ENCODE results near the gene NFATC2IP. TPM values are rescaled to one million over a fixed set of nuclear protein-coding genes. Genes with fewer than 3 reads are reported as not detected.

NFATC2IP gene
- total and polyA plus RNA-seq, 9 of the 15 experiments (the other 6 are each of a cell fraction or from before 2014, with no cell fraction given) = 15.6 to 106 (median 46.9) TPM

DNA sequence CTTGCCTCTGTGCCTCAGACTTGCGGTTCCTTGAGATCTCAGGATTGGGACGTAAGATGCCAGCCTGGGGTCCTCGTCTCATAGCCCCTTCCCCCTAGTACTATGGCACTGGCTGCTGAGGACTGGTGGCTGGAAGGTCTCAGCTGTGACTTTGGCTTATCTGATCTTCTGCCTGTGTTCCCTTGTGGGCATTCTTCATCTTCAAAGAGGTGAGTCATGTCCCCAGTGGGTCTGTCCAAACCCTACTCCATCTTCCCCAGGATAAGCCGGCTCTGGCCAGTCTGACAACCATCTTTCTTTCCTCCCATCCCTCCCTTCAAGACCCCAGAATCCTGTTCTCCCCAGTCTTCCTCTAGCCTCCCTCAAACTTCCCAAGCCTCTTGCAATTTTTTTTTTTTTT, 15.4 kb upstream of the NFATC2IP start (continued):
- TF ChIP-seq, protein P1, sequence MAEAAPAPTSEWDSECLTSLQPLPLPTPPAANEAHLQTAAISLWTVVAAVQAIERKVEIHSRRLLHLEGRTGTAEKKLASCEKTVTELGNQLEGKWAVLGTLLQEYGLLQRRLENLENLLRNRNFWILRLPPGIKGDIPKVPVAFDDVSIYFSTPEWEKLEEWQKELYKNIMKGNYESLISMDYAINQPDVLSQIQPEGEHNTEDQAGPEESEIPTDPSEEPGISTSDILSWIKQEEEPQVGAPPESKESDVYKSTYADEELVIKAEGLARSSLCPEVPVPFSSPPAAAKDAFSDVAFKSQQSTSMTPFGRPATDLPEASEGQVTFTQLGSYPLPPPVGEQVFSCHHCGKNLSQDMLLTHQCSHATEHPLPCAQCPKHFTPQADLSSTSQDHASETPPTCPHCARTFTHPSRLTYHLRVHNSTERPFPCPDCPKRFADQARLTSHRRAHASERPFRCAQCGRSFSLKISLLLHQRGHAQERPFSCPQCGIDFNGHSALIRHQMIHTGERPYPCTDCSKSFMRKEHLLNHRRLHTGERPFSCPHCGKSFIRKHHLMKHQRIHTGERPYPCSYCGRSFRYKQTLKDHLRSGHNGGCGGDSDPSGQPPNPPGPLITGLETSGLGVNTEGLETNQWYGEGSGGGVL (CRISPR knock-in tag; IDR thresholded peaks at IDR 0.05) = no peak
- no peak for TF ChIP-seq U2AF2 (optimal IDR thresholded peaks at IDR 0.05; ENCODE audit: low read depth, low read length)
- TF ChIP-seq KHSRP (IDR thresholded peaks at IDR 0.05) = no peak
- TF ChIP-seq, protein P2, sequence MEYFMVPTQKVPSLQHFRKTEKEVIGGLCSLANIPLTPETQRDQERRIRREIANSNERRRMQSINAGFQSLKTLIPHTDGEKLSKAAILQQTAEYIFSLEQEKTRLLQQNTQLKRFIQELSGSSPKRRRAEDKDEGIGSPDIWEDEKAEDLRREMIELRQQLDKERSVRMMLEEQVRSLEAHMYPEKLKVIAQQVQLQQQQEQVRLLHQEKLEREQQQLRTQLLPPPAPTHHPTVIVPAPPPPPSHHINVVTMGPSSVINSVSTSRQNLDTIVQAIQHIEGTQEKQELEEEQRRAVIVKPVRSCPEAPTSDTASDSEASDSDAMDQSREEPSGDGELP (CRISPR knock-in tag; IDR thresholded peaks at IDR 0.05; ENCODE audit: borderline replicate concordance) = peak; percentile 80
- no peak for TF ChIP-seq POLR2H (tag; IDR thresholded peaks at IDR 0.05; ENCODE audit: low read depth)
- TF ChIP-seq FUS (optimal IDR thresholded peaks at IDR 0.05; ENCODE audit: low read depth, low read length) = no peak
- TF ChIP-seq ELF2 (CRISPR knock-in tag; IDR thresholded peaks at IDR 0.05) = no peak
- peak; percentile 61; the same call in 1 of the 2 replicates for TF ChIP-seq JUN (IDR thresholded peaks at IDR 0.05; ENCODE audit: borderline replicate concordance, low read depth, low read length)
- no peak for TF ChIP-seq JUN (CRISPR knock-in tag; IDR thresholded peaks at IDR 0.05; ENCODE audit: borderline replicate concordance)
- no peak for TF ChIP-seq SMAD4 (CRISPR knock-in tag; conservative IDR thresholded peaks at IDR 0.05)
- TF ChIP-seq PRMT5 (CRISPR knock-in tag; IDR thresholded peaks at IDR 0.05) = no peak
- no peak for TF ChIP-seq BDP1 (IDR thresholded peaks at IDR 0.05; ENCODE audit: insufficient read depth, insufficient read length)
- TF ChIP-seq KLF10 (CRISPR knock-in tag; IDR thresholded peaks at IDR 0.05) = no peak
- TF ChIP-seq MCM7 (IDR thresholded peaks at IDR 0.05) = no peak
- no peak for TF ChIP-seq ZNF766 (CRISPR knock-in tag; conservative IDR thresholded peaks at IDR 0.05)
- TF ChIP-seq DNMT1 (IDR thresholded peaks at IDR 0.05) = no peak
- TF ChIP-seq, protein P3, sequence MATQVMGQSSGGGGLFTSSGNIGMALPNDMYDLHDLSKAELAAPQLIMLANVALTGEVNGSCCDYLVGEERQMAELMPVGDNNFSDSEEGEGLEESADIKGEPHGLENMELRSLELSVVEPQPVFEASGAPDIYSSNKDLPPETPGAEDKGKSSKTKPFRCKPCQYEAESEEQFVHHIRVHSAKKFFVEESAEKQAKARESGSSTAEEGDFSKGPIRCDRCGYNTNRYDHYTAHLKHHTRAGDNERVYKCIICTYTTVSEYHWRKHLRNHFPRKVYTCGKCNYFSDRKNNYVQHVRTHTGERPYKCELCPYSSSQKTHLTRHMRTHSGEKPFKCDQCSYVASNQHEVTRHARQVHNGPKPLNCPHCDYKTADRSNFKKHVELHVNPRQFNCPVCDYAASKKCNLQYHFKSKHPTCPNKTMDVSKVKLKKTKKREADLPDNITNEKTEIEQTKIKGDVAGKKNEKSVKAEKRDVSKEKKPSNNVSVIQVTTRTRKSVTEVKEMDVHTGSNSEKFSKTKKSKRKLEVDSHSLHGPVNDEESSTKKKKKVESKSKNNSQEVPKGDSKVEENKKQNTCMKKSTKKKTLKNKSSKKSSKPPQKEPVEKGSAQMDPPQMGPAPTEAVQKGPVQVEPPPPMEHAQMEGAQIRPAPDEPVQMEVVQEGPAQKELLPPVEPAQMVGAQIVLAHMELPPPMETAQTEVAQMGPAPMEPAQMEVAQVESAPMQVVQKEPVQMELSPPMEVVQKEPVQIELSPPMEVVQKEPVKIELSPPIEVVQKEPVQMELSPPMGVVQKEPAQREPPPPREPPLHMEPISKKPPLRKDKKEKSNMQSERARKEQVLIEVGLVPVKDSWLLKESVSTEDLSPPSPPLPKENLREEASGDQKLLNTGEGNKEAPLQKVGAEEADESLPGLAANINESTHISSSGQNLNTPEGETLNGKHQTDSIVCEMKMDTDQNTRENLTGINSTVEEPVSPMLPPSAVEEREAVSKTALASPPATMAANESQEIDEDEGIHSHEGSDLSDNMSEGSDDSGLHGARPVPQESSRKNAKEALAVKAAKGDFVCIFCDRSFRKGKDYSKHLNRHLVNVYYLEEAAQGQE (IDR thresholded peaks at IDR 0.05; ENCODE audit: borderline replicate concordance) = peak; percentile 67
- TF ChIP-seq, protein P3 (CRISPR knock-in tag; IDR thresholded peaks at IDR 0.05; ENCODE audit: low read depth) = no peak
- TF ChIP-seq MEF2D (tag; conservative IDR thresholded peaks at IDR 0.05; ENCODE audit: low read depth) = 0 out of 2 replicates have a peak, but pooled peaks have one; percentile 26

Data from K562 (cell line).